Erythroblast (primary cell): ENCODE measurements around the gene PLXNB2.

Experiments used
- GATA1 ChIP-seq: IDR thresholded peaks from 2 replicates; pipeline ENCODE4 v1.6.1; 2011; ENCODE audit warnings: low read depth, mild to moderate bottlenecking, control low read depth, low read length, moderate library complexity
- POLR2A ChIP-seq: IDR thresholded peaks from 2 replicates; pipeline ENCODE4 v1.6.1; 2011; ENCODE audit warnings: mild to moderate bottlenecking, low read length

GRCh38 chr22:50348058-50348457, 40.6 kb upstream of the PLXNB2 start:
- TF ChIP-seq POLR2A (no peak), GATA1 (no peak)
